Putamen (tissue), 1 donor: ENCODE results near the gene EPHB6.

ENCODE experiments used
- DNase-seq: peaks from one replicate; pipeline ENCODE4 v3.0.0-alpha.2; 2016; ENCODE audit warnings: low spot score

Gene EPHB6

GRCh38 chr7:142864980-142865747 lies 10.3 kb downstream of the EPHB6 start:
- peak; percentile 72 for DNase-seq

- no peak for DNase-seq
Observed at GRCh38 chr7:142865766-142866165, 10.9 kb downstream of the EPHB6 start.

- DNase-seq: no peak
Observed at GRCh38 chr7:142866361-142867096, 11.7 kb downstream of the EPHB6 start.

GRCh38 chr7:142867097-142867378 lies 12.2 kb downstream of the EPHB6 start:
- no peak for DNase-seq

- DNase-seq: no peak
Observed at GRCh38 chr7:142867398-142868187, 12.7 kb downstream of the EPHB6 start.

GRCh38 chr7:142868188-142868985 lies 13.5 kb downstream of the EPHB6 start:
- no peak for DNase-seq

- no peak for DNase-seq
Observed at GRCh38 chr7:142868986-142869415, 14.1 kb downstream of the EPHB6 start.

GRCh38 chr7:142869434-142869833 lies 14.6 kb downstream of the EPHB6 start:
- no peak for DNase-seq

- DNase-seq: no peak
Observed at GRCh38 chr7:142870147-142870559, 15.3 kb downstream of the EPHB6 start.

GRCh38 chr7:142870566-142871259 lies 15.8 kb downstream of the EPHB6 start:
- no peak for DNase-seq

GRCh38 chr7:142871260-142872105 lies 16.6 kb downstream of the EPHB6 start:
- DNase-seq: no peak

- DNase-seq: no peak
Observed at GRCh38 chr7:142872106-142872675, 17.3 kb downstream of the EPHB6 start.

- DNase-seq: no peak
Observed at GRCh38 chr7:142873281-142873784, 18.5 kb downstream of the EPHB6 start.

GRCh38 chr7:142873871-142874270 lies 19.0 kb downstream of the EPHB6 start:
- DNase-seq: no peak

- no peak for DNase-seq
Observed at GRCh38 chr7:142874409-142874808, 19.5 kb downstream of the EPHB6 start.

- no peak for DNase-seq
Observed at GRCh38 chr7:142874837-142875236, 20.0 kb downstream of the EPHB6 start.

- no peak for DNase-seq
Observed at GRCh38 chr7:142875456-142875855, 20.6 kb downstream of the EPHB6 start.

- no peak for DNase-seq
Observed at GRCh38 chr7:142876236-142876960, 21.5 kb downstream of the EPHB6 start.
